IMR-90 (cell line): ENCODE measurements around the gene ACSL1. TPM values are rescaled to one million over a fixed set of nuclear protein-coding genes. Genes with fewer than 3 reads are reported as not detected.
"Not testable (repeated sequence)": the region's sequence is repeated elsewhere in the genome, so short reads cannot be mapped to it uniquely, and the experiment has no call there.

Source experiments
- ATAC-seq: fragments of 200-7000 bp; cut with Tn5 transposase; 2 replicates; pipeline ENCODE4 v1.9.1; 2020; ENCODE audit warnings: low read depth, mild to moderate bottlenecking, moderate library complexity
- BruUV-seq: library from RNA; stranded (reverse); fragments of 400-500 nt; replicated peaks from 2 replicates; lab custom pipeline; 2021; lab: Mats Ljungman, UMichigan
- CTCF ChIA-PET: fragments of 300-600 bp; formaldehyde crosslinking; extraction: SDS; loops from one replicate; lab custom pipeline; 2021; ENCODE audit warnings: antibody characterized with exemption; lab: Yijun Ruan, JAX
- POLR2A ChIA-PET: fragments of 300-600 bp; sonication (Branson Sonifier 250); formaldehyde crosslinking; loops from one replicate; lab custom pipeline; 2022; ENCODE audit warnings: antibody characterized with exemption; ENCODE audit not compliant: unreplicated experiment; lab: Charles Lee
- DNase-seq: peaks from one replicate; pipeline ENCODE4 v3.0.0; 2013
- H2AFZ ChIP-seq: replicated peaks from 2 replicates; pipeline ENCODE3; 2013; ENCODE audit warnings: low read length, mild to moderate bottlenecking; ENCODE audit not compliant: poor library complexity
- H2AK5ac ChIP-seq: 2 replicates; pipeline ENCODE4 v1.6.1; 2013; ENCODE audit warnings: low read depth, low read length, inconsistent platforms
- H2AK9ac ChIP-seq: replicated peaks from 2 replicates; pipeline ENCODE3; 2013; ENCODE audit warnings: mild to moderate bottlenecking, low read depth, low read length, moderate library complexity; ENCODE audit not compliant: poor library complexity
- H2BK120ac ChIP-seq: 2 replicates; pipeline ENCODE4 v1.6.1; 2013; ENCODE audit warnings: low read depth, low read length, inconsistent platforms
- H2BK15ac ChIP-seq: 3 replicates; pipeline ENCODE4 v1.6.1; 2013; ENCODE audit warnings: low read depth, low read length, inconsistent platforms
- H2BK20ac ChIP-seq: 2 replicates; pipeline ENCODE4 v1.6.1; 2013; ENCODE audit warnings: low read depth, mild to moderate bottlenecking, inconsistent platforms, low read length, moderate library complexity
- H2BK5ac ChIP-seq: 2 replicates; pipeline ENCODE4 v1.6.1; 2013; ENCODE audit warnings: mild to moderate bottlenecking, low read depth, low read length, inconsistent platforms; ENCODE audit not compliant: poor library complexity, severe bottlenecking
- H3K14ac ChIP-seq: replicated peaks from 2 replicates; pipeline ENCODE4 v1.6.1; 2013; ENCODE audit warnings: low read depth, low read length, inconsistent platforms
- H3K18ac ChIP-seq: 2 replicates; pipeline ENCODE4 v1.6.1; 2013; ENCODE audit warnings: low read depth, low read length, control low read depth
- H3K23ac ChIP-seq: 2 replicates; pipeline ENCODE4 v1.6.1; 2013; ENCODE audit warnings: low read depth, low read length, inconsistent platforms
- H3K27ac ChIP-seq: 2 replicates; pipeline ENCODE4 v1.5.1; 2013; ENCODE audit warnings: mild to moderate bottlenecking, control low read depth, low read length; ENCODE audit not compliant: insufficient read depth
- H3K27me3 ChIP-seq: 2 replicates; pipeline ENCODE4 v1.6.1; 2013; ENCODE audit warnings: low read length; ENCODE audit not compliant: control insufficient read depth, insufficient read depth
- H3K36me3 ChIP-seq: 2 replicates; pipeline ENCODE4 v1.6.1; 2013; ENCODE audit warnings: low read length, mixed read lengths; ENCODE audit not compliant: control insufficient read depth, insufficient read depth
- H3K4ac ChIP-seq: 2 replicates; pipeline ENCODE4 v1.6.1; 2013; ENCODE audit warnings: low read depth, low read length, inconsistent platforms
- H3K4me1 ChIP-seq: 2 replicates; pipeline ENCODE4 v1.6.1; 2013; ENCODE audit warnings: low read length, mixed read lengths; ENCODE audit not compliant: control insufficient read depth, insufficient read depth
- H3K4me2 ChIP-seq: 2 replicates; pipeline ENCODE4 v1.6.1; 2013; ENCODE audit warnings: low read depth, mild to moderate bottlenecking, control low read depth, low read length, moderate library complexity
- H3K4me3 ChIP-seq: 2 replicates; pipeline ENCODE4 v1.5.1; 2013; ENCODE audit warnings: low read depth, mild to moderate bottlenecking, control low read depth, low read length, moderate library complexity; ENCODE audit not compliant: insufficient read depth
- H3K56ac ChIP-seq: 2 replicates; pipeline ENCODE4 v1.6.1; 2013; ENCODE audit warnings: low read length, inconsistent platforms; ENCODE audit not compliant: insufficient read depth; ENCODE audit errors: extremely low read depth
- H3K79me1 ChIP-seq, 2 experiments: 2 replicates each; pipeline ENCODE4 v1.6.1; 2013; ENCODE audit warnings: low read length in 2 of 2, inconsistent platforms in 1 of 2, low read depth in 1 of 2
- H3K9ac ChIP-seq: 2 replicates; pipeline ENCODE4 v1.6.1; 2013; ENCODE audit warnings: low read depth, low read length, control low read depth
- H3K9me1 ChIP-seq: 2 replicates; pipeline ENCODE4 v1.6.1; 2013; ENCODE audit warnings: low read length, inconsistent platforms; ENCODE audit not compliant: insufficient read depth
- H3K9me3 ChIP-seq: 2 replicates; pipeline ENCODE4 v1.6.1; 2013; ENCODE audit warnings: low read length; ENCODE audit not compliant: control insufficient read depth, insufficient read depth
- H4K20me1 ChIP-seq: 2 replicates; pipeline ENCODE4 v1.6.1; 2013; ENCODE audit warnings: low read length, inconsistent platforms; ENCODE audit not compliant: insufficient read depth
- H4K5ac ChIP-seq: 2 replicates; pipeline ENCODE4 v1.6.1; 2013; ENCODE audit warnings: mild to moderate bottlenecking, low read depth, low read length, control low read depth
- H4K8ac ChIP-seq, 2 experiments: 2 replicates each; pipeline ENCODE4 v1.6.1; 2013; ENCODE audit warnings: low read depth in 2 of 2, low read length in 2 of 2, control low read depth in 1 of 2, inconsistent platforms in 1 of 2
- H4K91ac ChIP-seq: 2 replicates; pipeline ENCODE4 v1.6.1; 2013; ENCODE audit warnings: low read depth, low read length, inconsistent platforms; ENCODE audit not compliant: insufficient read depth
- WGBS, 2 experiments: methylation state at CpG; one replicate each; pipeline versions ENCODE4 v1.1.5 to v1.1.7; 2013; ENCODE audit warnings: missing lambda C conversion rate in 2 of 2; ENCODE audit not compliant: insufficient read length in 1 of 2; ENCODE audit errors: extremely low coverage in 2 of 2; 5-methylcytosine and 5-hydroxymethylcytosine counted together
- dilution Hi-C: fragments of 300-500 bp; cut with HindIII; formaldehyde crosslinking; loops from one replicate; pipeline ENCODE4 v1.14.3; 2018; ENCODE audit warnings: low sequenced_read_pairs; ENCODE audit not compliant: unreplicated experiment
- in situ Hi-C: fragments of 300-500 bp; cut with MboI; formaldehyde crosslinking; loops from 3 replicates; pipeline ENCODE4 v1.14.3; 2019; ENCODE audit warnings: low sequenced_read_pairs, inconsistent platforms, mixed read lengths
- intact Hi-C: fragments of 100-400 bp; cut with micrococcal nuclease; formaldehyde crosslinking; loops from 2 replicates; pipeline ENCODE4 v1.10.0; 2022
- polyA plus RNA-seq, 3 experiments: library from polyadenylated mRNA; depleted of rRNA; stranded (reverse); fragments of >200 nt; gene quantifications; 2 replicates each; pipeline ENCODE4 v1.2.3, GENCODE V29; 2012; ENCODE audit warnings: low replicate concordance in 1 of 3
- total RNA-seq: library from RNA; depleted of rRNA; stranded (reverse); fragments of >200 nt; gene quantifications from 2 replicates; pipeline ENCODE4 v1.2.3, GENCODE V29; 2012

The ACSL1 gene
- total and polyA plus RNA-seq, 2 of the 4 experiments (the other 2 are of a cell fraction), result 14.4 to 26.0 TPM

DNA sequence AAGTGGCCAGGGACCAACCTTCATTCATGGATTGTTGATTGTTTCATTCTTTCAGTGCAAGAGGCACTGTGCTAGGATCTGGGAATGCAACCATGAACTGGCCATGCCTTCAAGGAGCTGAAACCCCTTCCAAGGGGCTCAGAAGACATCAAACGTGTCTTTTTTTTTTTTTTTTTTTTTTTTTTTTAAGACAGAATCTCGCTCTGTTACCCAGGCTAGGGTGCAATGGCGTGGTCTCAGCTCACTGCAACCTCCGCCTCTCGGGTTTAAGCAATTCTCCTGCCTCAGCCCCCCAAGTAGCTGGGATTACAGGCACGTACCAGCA lies 13.3 kb upstream of the ACSL1 start:
- H4K5ac ChIP-seq, H2AK9ac ChIP-seq, H2BK5ac ChIP-seq, H2BK20ac ChIP-seq, CTCF ChIA-PET, H3K9me1 ChIP-seq, intact Hi-C loops, H4K91ac ChIP-seq, H3K4me3 ChIP-seq, H2AK5ac ChIP-seq, H4K8ac ChIP-seq, H4K20me1 ChIP-seq, POLR2A ChIA-PET, dilution Hi-C loops, H2BK120ac ChIP-seq, H3K18ac ChIP-seq, H3K27me3 ChIP-seq, H3K56ac ChIP-seq, H3K4ac ChIP-seq, H3K4me1 ChIP-seq, in situ Hi-C loops, H3K36me3 ChIP-seq, H3K9me3 ChIP-seq, H3K4me2 ChIP-seq, H3K23ac ChIP-seq, DNase-seq, BruUV-seq, ATAC-seq, H3K14ac ChIP-seq, H2AFZ ChIP-seq, H3K9ac ChIP-seq, H3K79me1 ChIP-seq, H3K27ac ChIP-seq, H2BK15ac ChIP-seq: not testable (repeated sequence)
- WGBS, 2 experiments, result 60% methylated on average over 1 of the region's 6 CpGs; no CpG with 5 or more reads in 1 of the 2 experiments
